Measurements from ENCODE around the gene SCN5A.

The SCN5A gene

GRCh38 chr3:38646630-38647029, 2.9 kb downstream of the SCN5A start:
- peak; percentile 7 for DNase-seq

GRCh38 chr3:38646062-38646461, 3.4 kb downstream of the SCN5A start:
- no peak for DNase-seq

- DNase-seq: no peak
Observed at GRCh38 chr3:38645601-38646000, 3.9 kb downstream of the SCN5A start.

DNA sequence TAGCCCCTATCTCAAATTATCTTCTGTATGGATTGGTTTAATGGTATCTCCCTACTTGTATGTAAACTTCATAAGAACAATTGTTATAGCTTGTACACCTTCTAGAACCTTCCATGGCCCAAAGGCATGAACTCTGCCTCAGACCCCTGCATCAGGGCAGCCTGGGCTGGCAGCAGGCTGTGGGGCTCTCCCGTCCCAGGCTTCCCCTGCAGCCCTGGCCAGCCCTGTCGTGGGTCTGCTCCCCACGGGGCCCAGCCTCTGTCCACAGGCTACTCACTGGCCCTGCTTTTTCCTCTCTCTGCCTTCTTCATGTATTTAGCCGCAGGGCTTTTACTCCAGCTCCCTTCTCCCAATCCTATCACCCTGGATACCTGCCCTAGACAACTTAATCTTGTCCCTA, 4.4 kb downstream of the SCN5A start:
- DNase-seq: no peak

- DNase-seq: no peak
Observed at GRCh38 chr3:38644662-38645053, 4.8 kb downstream of the SCN5A start.

DNA sequence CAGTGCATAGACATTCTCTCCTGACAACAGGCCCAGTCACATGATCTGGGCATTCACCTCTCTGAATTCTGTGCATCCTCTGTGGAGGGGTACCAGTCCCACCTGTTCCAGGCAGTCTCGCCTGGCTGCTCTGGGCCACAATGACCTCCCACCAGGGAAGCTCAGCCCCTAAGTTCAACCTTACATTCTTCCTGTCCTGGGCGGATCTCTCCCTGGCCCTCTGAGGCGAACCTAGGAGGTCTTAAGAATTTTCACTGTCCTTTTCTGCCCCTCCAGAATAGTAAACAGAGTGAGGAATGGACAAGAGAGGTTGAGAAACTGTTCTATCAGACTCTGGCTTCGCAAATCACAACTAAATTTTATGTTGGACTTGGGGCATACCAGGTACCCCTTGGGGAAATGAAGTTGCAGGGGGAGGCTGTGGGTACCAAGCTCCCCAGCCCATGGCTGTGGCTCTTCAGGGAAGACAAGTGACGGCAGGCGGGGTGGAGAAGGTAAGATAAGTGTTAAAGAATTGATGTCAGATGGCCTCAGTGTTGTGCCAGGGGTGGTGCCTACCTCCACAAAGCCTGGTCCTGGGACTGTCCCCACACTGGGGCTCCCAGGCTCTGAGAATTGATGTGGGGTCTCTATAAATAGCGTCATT, 5.3 kb downstream of the SCN5A start:
- no peak for DNase-seq

GRCh38 chr3:38643592-38643991, 5.9 kb downstream of the SCN5A start:
- DNase-seq: no peak

GRCh38 chr3:38643090-38643489, 6.4 kb downstream of the SCN5A start:
- DNase-seq: no peak

DNA sequence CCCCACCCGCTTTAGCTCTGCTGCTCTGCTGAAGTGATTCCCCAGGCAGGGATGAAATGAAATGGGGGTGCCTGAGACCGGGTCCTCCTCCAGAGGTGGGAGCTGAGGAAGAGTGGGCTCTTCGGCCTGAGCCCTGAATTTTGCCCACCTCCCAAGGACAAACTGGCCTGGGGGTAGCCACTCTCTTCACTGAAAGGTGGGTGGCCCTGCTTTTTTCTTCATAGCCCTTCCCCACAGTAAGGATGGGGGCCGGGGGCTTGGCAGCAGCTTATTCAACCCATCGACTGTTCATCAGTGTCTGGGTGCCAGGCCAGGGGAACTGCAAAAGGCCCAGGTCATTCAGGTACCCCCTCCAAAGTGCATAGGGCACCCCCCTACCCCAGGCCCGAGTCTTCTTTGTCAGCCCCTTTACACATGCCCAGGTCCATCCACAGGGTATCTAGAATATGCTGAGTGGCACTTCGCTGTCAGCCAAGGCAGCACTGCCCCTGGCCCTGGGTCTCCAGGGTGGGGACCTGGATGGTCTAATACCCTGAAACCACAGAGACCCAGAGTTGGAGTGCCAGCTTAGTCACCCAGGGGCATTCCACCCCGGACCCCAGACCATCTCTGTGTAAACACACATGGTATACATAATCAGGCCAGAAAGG, 7.9 kb downstream of the SCN5A start:
- no peak for DNase-seq

GRCh38 chr3:38640661-38641452, 8.6 kb downstream of the SCN5A start:
- DNase-seq: no peak

DNA sequence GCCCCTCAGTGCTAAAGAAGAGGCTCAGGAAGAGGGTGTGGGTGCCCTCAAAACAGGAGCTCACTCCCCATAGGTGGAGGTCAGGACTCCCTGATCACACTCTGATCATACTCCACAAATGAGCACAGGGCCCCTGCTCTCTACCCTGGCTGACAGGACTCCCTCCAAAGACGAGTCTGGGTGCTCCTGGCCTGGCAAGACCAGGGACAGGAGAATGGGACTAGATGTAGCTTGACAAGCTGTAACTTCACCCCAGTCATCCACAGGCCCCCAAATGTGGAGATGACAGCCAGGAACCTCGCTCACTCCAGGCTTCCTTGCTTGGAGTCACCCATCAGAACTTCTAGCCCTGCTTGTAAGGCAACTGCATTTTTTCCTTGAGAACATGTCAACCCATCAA, 11.1 kb downstream of the SCN5A start:
- no peak for DNase-seq

- no peak for DNase-seq
Observed at GRCh38 chr3:38637906-38638305, 11.6 kb downstream of the SCN5A start.

GRCh38 chr3:38636881-38637280, 12.6 kb downstream of the SCN5A start:
- DNase-seq: no peak

GRCh38 chr3:38636464-38636863, 13.0 kb downstream of the SCN5A start:
- no peak for DNase-seq

DNA sequence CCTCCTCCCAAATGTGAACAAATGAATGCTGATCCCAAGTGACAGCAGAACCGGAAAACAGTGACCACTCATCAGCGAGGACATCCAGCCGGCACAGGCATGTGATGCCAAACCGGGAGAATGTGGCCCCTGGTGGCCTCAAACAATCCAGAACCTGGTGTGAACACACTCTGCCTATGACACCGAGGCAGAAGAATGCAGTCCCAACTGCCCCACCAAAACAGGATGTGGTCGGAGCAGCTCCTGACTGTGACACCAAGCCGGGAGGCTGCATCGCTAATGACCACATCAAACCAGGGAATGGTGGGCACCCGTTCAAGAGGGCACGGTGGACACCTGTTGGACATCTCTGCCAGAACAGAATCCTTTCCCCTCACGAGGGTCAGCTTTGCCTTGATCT, 15.4 kb downstream of the SCN5A start:
- no peak for DNase-seq

DNA sequence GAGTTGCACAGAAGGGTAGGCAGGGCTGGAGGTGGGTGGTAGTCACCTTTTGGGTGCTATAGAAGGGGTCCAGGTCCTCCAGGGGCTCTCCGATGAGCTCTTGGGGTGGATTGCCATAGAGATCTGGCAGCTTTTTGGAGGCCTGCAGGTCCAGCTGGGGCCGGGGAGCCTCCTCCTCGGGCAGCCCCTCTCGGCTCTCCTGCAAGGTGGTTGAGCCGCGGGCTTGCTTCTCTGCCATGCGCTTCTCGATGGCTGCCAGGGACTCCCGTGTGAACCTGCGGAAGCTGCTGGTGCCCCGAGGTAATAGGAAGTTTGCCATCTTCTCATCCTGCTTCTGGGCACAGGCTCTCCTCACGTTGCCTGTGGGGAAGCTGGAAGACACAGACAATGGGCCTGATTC, 16.5 kb downstream of the SCN5A start:
- DNase-seq: no peak

GRCh38 chr3:38630606-38631005, 18.9 kb downstream of the SCN5A start:
- no peak for DNase-seq

GRCh38 chr3:38630070-38630469, 19.4 kb downstream of the SCN5A start:
- no peak for DNase-seq

DNA sequence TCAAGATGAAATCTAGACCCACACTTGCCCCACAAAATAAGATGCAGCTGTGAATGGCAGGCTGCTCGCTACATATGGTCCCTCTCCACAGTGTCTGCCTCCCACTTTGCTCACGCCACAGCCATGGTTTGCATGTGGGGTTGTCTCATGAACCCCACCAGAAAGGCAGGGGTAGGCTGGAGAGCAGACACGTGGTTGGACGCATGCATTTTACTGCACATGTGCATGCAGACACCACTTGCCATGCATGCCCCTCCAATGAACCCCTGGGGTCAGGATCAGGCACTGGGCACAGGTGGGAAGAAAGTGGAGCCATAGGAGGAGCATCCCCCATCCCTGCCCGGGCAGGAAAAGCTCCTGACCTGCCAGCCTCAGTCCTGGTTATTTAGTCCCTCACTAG, 20.7 kb downstream of the SCN5A start:
- DNase-seq: no peak

DNA sequence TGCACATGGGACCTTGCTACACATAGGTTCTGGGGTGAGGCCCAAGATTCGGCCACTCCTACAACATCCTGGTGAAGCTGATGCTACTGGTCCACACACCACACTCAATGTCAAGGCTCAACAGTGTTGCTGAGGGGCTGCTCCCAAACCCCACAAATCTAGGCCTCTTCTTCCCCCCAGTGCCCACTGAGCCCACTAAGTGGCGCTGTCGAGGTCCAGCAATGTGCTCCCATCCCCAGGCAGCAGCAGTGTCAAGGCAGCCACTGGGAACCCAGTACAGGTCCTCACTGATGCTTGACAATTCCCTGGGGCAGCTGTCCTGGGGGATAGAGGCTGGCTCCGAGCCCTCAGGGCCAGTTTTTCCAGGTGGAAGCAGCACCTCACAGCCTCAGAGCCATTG, 21.5 kb downstream of the SCN5A start:
- no peak for DNase-seq

- no peak for DNase-seq
Observed at GRCh38 chr3:38626171-38626570, 23.3 kb downstream of the SCN5A start.

DNA sequence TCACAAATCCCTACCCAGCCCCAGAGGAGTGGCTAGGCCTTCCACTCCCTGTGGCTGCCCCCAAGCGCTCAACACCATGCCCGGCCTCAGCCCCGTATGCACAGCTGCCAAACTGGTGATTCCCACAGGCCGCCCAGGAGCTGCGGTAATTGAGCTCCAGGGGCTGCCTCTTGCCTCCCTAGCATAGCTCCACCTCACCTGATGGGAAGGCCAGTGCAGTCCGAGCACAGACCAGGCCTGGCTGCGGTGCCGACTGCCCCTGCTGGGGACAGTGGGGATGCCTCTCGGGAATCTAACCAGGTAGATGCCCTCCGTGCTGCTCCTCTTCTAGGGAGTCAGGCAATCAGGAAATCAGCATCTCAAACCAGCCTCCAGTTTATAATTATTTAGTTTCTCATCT, 25.9 kb downstream of the SCN5A start:
- DNase-seq: no peak

- DNase-seq: no peak
Observed at GRCh38 chr3:38622336-38622735, 27.2 kb downstream of the SCN5A start.

DNA sequence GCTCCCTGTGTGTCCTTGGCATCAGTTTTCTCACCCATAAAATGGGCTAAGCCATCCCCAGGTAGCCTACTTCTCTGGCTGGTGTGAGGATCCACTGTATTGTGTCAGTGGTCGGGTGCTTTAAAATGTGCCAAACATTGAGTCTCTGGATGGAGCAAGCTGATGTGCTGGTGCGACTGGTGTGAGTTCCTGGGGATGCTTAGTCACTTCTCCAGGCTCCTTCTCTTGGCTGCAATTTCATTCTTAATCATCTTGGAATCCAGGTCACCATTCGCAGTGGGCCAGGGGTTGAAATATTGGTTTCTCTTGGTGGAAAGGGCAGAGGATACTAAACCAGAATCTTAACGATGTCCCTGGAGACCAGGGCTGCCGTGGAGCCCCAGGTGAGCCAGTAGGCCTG, 29.3 kb downstream of the SCN5A start:
- DNase-seq: no peak
